Measurements from ENCODE around the gene GPN3. TPM values are rescaled to one million over a fixed set of nuclear protein-coding genes. Genes with fewer than 3 reads are reported as not detected.

The GPN3 gene
- total RNA-seq, 1 experiment from 2014 or later: 28.5 TPM

DNA sequence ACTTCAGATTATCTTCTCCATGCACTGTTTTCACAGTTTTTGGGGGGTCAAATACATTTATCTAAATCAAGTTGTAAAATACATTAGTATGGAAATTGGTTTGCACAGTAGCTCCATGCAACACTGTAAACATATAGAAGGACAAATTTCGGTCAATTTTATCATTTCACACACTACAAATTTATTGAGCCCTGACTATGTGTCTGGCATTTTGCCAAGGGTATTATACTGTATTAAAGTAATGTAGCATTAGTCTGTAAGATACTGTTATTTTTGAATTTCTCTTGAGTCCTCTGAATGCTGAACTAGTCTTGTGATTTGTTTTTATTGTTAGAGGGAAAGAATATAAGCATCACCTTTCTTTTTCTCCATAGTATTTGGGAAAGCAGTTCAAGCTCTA, 35.4 kb upstream of the GPN3 start:
- H3K4me1 ChIP-seq (replicated peaks; ENCODE audit: insufficient read depth): peaks cover 22% of the 10 kb centered on the region
- 0 out of 2 replicates have a peak, but pooled peaks cover 3% of the 10 kb centered on the region for H4K20me1 ChIP-seq (ENCODE audit: insufficient read depth)
- H3K9me2 ChIP-seq (ENCODE audit: insufficient read depth): no peaks in the 10 kb centered on the region
- H3F3A ChIP-seq (ENCODE audit: insufficient read depth, low read depth): peaks cover 28% of the 10 kb centered on the region
- H3K4me2 ChIP-seq: no peak overlapping the region
- ChIA-PET POLR2A (ENCODE audit: unreplicated experiment) (no interaction called here), CTCF (no interaction called here)
- no peak overlapping the region for H3K4me3 ChIP-seq
- peaks cover 34% of the 10 kb centered on the region for H3K79me2 ChIP-seq (ENCODE audit: low read depth)
- intact Hi-C loops (cut with micrococcal nuclease; ENCODE audit: unreplicated experiment): loop anchor here (2.0 to 5.0 kb wide), 2 partner anchors 35 to 44 kb away; partner anchors contain the start of genes FAM216A and GPN3
- H3K27ac ChIP-seq: no peak overlapping the region
- H3K36me3 ChIP-seq (ENCODE audit: low read depth): peaks cover 14% of the 10 kb centered on the region; the same call in 1 of the 2 replicates
- H3K9me3 ChIP-seq (ENCODE audit: insufficient read depth, low read depth): no peaks in the 10 kb centered on the region; the same call in 1 of the 2 replicates
- no peak overlapping the region for H2AFZ ChIP-seq
- H3K27me3 ChIP-seq (ENCODE audit: insufficient read depth, low read depth): no peaks in the 10 kb centered on the region
- DNase-seq: no peak
- TF ChIP-seq, protein P1, sequence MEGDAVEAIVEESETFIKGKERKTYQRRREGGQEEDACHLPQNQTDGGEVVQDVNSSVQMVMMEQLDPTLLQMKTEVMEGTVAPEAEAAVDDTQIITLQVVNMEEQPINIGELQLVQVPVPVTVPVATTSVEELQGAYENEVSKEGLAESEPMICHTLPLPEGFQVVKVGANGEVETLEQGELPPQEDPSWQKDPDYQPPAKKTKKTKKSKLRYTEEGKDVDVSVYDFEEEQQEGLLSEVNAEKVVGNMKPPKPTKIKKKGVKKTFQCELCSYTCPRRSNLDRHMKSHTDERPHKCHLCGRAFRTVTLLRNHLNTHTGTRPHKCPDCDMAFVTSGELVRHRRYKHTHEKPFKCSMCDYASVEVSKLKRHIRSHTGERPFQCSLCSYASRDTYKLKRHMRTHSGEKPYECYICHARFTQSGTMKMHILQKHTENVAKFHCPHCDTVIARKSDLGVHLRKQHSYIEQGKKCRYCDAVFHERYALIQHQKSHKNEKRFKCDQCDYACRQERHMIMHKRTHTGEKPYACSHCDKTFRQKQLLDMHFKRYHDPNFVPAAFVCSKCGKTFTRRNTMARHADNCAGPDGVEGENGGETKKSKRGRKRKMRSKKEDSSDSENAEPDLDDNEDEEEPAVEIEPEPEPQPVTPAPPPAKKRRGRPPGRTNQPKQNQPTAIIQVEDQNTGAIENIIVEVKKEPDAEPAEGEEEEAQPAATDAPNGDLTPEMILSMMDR (conservative IDR thresholded peaks at IDR 0.05): no peak
- no peak for TF ChIP-seq EZH2 (IDR thresholded peaks at IDR 0.05; ENCODE audit: low read depth)
- no TSS peak for BruUV-seq (replicated peaks)

- ChIA-PET CTCF (no interaction called here), POLR2A (ENCODE audit: unreplicated experiment) (interaction anchor here (0.5 to 0.7 kb wide), 2 partner anchors 206 to 239 kb away, joined by 4 to 11 read pairs; no protein-coding TSS in a partner anchor)
- peak within 1 kb of the TSS; percentile 88 for H2AFZ ChIP-seq
- intact Hi-C loops (cut with micrococcal nuclease; ENCODE audit: unreplicated experiment): loop anchor here (2.0 to 5.0 kb wide), 2 partner anchors 33 to 45 kb away; partner anchors contain the start of genes FAM216A and GPN3
- peak within 1 kb of the TSS; percentile 79 for H3K4me3 ChIP-seq
- H3K27me3 ChIP-seq (ENCODE audit: insufficient read depth, low read depth): no peaks in the 10 kb centered on the region
- peaks cover 19% of the 10 kb centered on the region; the same call in 1 of the 2 replicates for H3K36me3 ChIP-seq (ENCODE audit: low read depth)
- H4K20me1 ChIP-seq (ENCODE audit: insufficient read depth): 0 out of 2 replicates have a peak, but pooled peaks cover 3% of the 10 kb centered on the region
- no peaks in the 10 kb centered on the region for H3K9me2 ChIP-seq (ENCODE audit: insufficient read depth)
- peak within 1 kb of the TSS; percentile 85 for H3K27ac ChIP-seq
- peak within 1 kb of the TSS; percentile 92 for H3K4me2 ChIP-seq
- TSS peak; percentile 78 for BruUV-seq (replicated peaks)
- H3K79me2 ChIP-seq (ENCODE audit: low read depth): peaks cover 46% of the 10 kb centered on the region
- TF ChIP-seq, protein P1 (conservative IDR thresholded peaks at IDR 0.05): no peak
- TF ChIP-seq EZH2 (IDR thresholded peaks at IDR 0.05; ENCODE audit: low read depth): no peak
- peaks cover 22% of the 10 kb centered on the region for H3K4me1 ChIP-seq (replicated peaks; ENCODE audit: insufficient read depth)
- no peaks in the 10 kb centered on the region for H3K9me3 ChIP-seq (ENCODE audit: insufficient read depth, low read depth)
- peaks cover 28% of the 10 kb centered on the region for H3F3A ChIP-seq (ENCODE audit: insufficient read depth, low read depth)
- DNase-seq: peak; percentile 95 to 96
Observed at GRCh38 chr12:110501752-110502738, 34.0 kb upstream of the GPN3 start, which contains the start of the genes RAD9B and VPS29. Gene RAD9B (plus strand): TSS chr12:110502331. CDS start chr12:110502338, 7 bp downstream. Gene VPS29 (minus strand): TSS chr12:110502111. CDS start chr12:110502051, 60 bp downstream.

DNA sequence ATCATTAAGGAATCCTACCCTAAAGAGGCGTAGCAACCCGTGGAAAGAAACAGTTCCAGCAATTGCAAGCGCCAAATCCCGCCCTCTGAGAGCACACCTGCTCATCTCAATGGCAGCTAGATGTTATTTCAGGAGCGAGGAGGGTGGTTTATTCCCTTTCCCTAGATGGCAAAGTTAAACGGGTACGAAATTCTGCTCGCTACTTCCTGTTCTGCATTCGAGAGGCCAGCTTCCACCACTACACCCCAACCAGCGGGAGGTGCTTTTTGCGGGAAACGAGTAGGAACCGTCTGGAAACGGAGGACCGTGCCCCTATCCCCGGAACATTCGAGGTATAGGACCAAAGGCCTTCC, 33.3 kb upstream of the GPN3 start:
- Histone ChIP-seq H4K20me1 (ENCODE audit: insufficient read depth) (0 out of 2 replicates have a peak, but pooled peaks cover 3% of the 10 kb centered on the region), H3K4me2 (peak overlapping the region; percentile 92), H3K4me3 (peak overlapping the region; percentile 79), H3K4me1 (replicated peaks; ENCODE audit: insufficient read depth) (peaks cover 22% of the 10 kb centered on the region), H2AFZ (peak overlapping the region; percentile 82), H3K9me2 (ENCODE audit: insufficient read depth) (no peaks in the 10 kb centered on the region), H3F3A (ENCODE audit: insufficient read depth, low read depth) (peaks cover 28% of the 10 kb centered on the region), H3K79me2 (ENCODE audit: low read depth) (peaks cover 51% of the 10 kb centered on the region), H3K27me3 (ENCODE audit: insufficient read depth, low read depth) (no peaks in the 10 kb centered on the region), H3K9me3 (ENCODE audit: insufficient read depth, low read depth) (no peaks in the 10 kb centered on the region), H3K27ac (peak overlapping the region; percentile 85), H3K36me3 (ENCODE audit: low read depth) (peaks cover 23% of the 10 kb centered on the region; the same call in 1 of the 2 replicates)
- ChIA-PET POLR2A (ENCODE audit: unreplicated experiment) (interaction anchor here (0.6 kb wide), 2 partner anchors 33 to 499 kb away, joined by 3 to 7 read pairs; partner anchors contain the start of genes FAM216A and GPN3), CTCF (interaction anchor here (0.6 to 1.5 kb wide), 2 partner anchors 51 to 104 kb away, joined by 4 to 8 read pairs; partner anchors contain the start of gene ARPC3)
- BruUV-seq (replicated peaks): TSS peak; percentile 80
- TF ChIP-seq EZH2 (IDR thresholded peaks at IDR 0.05; ENCODE audit: low read depth): no peak
- TF ChIP-seq, protein P1 (conservative IDR thresholded peaks at IDR 0.05): no peak
- peak in 1 of 2 experiments; percentile 81 for DNase-seq
- intact Hi-C loops (cut with micrococcal nuclease; ENCODE audit: unreplicated experiment): loop anchor here (5.0 kb wide), 1 partner anchor 46 kb away; no protein-coding TSS in a partner anchor
